Upper lobe of left lung (tissue), 6 donors: Measurements from ENCODE around the gene POMP. TPM values are rescaled to one million over a fixed set of nuclear protein-coding genes. Genes with fewer than 3 reads are reported as not detected.
A peak's percentile ranks its signal among the peaks of the same experiment; 100 is the strongest.

Experiments used
- ATAC-seq, 2 donors: fragments of 200-7000 bp; cut with Tn5 transposase; one replicate each; pipeline ENCODE4 v1.9.1; 2022; ENCODE audit warnings: mild to moderate bottlenecking in 2 of 2, moderate library complexity in 2 of 2; ENCODE audit not compliant: low FRiP score in 2 of 2
- DNase-seq, 2 donors: peaks; one replicate each; pipeline ENCODE4 v3.0.0-alpha.2; 2019 to 2020
- H3K27ac ChIP-seq, 4 donors: fragments of 200-600 bp; sonication (generic); one replicate each; pipeline ENCODE4 v1.5.1; 2016 to 2019
- H3K27me3 ChIP-seq, 4 donors: fragments of 200-600 bp; sonication (generic); one replicate each; pipeline ENCODE4 v1.5.1; 2017 to 2019
- H3K36me3 ChIP-seq, 4 donors: fragments of 200-600 bp; sonication (generic); one replicate each; pipeline ENCODE4 v1.5.1; 2016 to 2019
- H3K4me1 ChIP-seq, 4 donors: fragments of 200-600 bp; sonication (generic); one replicate each; pipeline ENCODE4 v1.5.1; 2018 to 2019
- H3K4me3 ChIP-seq, 4 donors: fragments of 200-600 bp; sonication (generic); one replicate each; pipeline ENCODE4 v1.5.1; 2017 to 2019; ENCODE audit warnings: mild to moderate bottlenecking in 2 of 4, moderate library complexity in 1 of 4
- H3K9me3 ChIP-seq, 4 donors: fragments of 200-600 bp; sonication (generic); one replicate each; pipeline ENCODE4 v1.5.1; 2018 to 2019
- CTCF ChIP-seq, 6 experiments: fragments of 450-650 bp in 4 of 6; fragments of 200-600 bp in 2 of 6; sonication (generic) in 2 of 6; IDR thresholded peaks; one replicate each; pipeline ENCODE4 v1.5.1; 2016 to 2019; ENCODE audit warnings: antibody characterized with exemption in 6 of 6
- EP300 ChIP-seq, 4 donors: sonication (generic); formaldehyde crosslinking; IDR thresholded peaks; one replicate each; pipeline ENCODE4 v1.5.1; 2017; ENCODE audit warnings: antibody characterized with exemption in 4 of 4, control low read depth in 2 of 4
- POLR2A ChIP-seq, 4 donors: fragments of 450-650 bp; IDR thresholded peaks; one replicate each; pipeline ENCODE4 v1.5.1; 2016 to 2017; ENCODE audit warnings: antibody characterized with exemption in 4 of 4, mild to moderate bottlenecking in 2 of 4
- POLR2AphosphoS5 ChIP-seq, 2 donors: sonication (generic); formaldehyde crosslinking; IDR thresholded peaks; one replicate each; pipeline ENCODE4 v1.5.1; 2017; ENCODE audit warnings: antibody characterized with exemption in 2 of 2
- WGBS, 2 donors: methylation state at CpG; one replicate each; pipeline ENCODE4 v1.1.5; 2017 to 2018; 5-methylcytosine and 5-hydroxymethylcytosine counted together
- small RNA-seq, 4 donors: library from RNA; depleted of rRNA; stranded (forward); fragments of <200 nt; gene quantifications; one replicate each; pipeline ENCODE3, GENCODE V24; 2016
- total RNA-seq, 6 donors: library from RNA; depleted of rRNA in 4 of 6; stranded (reverse); fragments of >200 nt in 4 of 6; gene quantifications; one replicate each; pipeline versions ENCODE4 v1.1.0 to v1.2.1, GENCODE V29; 2016 to 2021
- donor health status: DM: no; HTN: no; CAD: no; lungs with moderate emphysema.
- donor health status: DM: no; HTN: yes; CAD: no; lungs with severe emphysema.

POMP gene
- total RNA-seq, 6 donors from 2014 or later: 11.5 to 59.8 (median 51.4) TPM

- WGBS, 2 donors: 97 to 98% methylated on average over 22 of the region's 22 CpGs
- DNase-seq (peak in 1 of 2 donors; percentile 77), ATAC-seq (no peak)
- no peak for TF ChIP-seq EP300 (IDR thresholded peaks at IDR 0.05)
- no peak overlapping the region for H3K27ac ChIP-seq
- H3K27me3 ChIP-seq: no peaks in the 10 kb centered on the region
- H3K4me3 ChIP-seq: no peak overlapping the region
- no peaks in the 10 kb centered on the region for H3K9me3 ChIP-seq
- H3K36me3 ChIP-seq: no peaks in the 10 kb centered on the region
- peaks cover 0 to 7% (median 6%) of the 10 kb centered on the region in 4 donors for H3K4me1 ChIP-seq
These were observed 64.9 kb downstream of the POMP start for GRCh38 chr13:28723806-28724205.

GRCh38 chr13:28725046-28725610 is 66.2 kb downstream of the POMP start:
- Histone ChIP-seq H3K4me1 (no peaks in the 10 kb centered on the region), H3K9me3 (no peaks in the 10 kb centered on the region), H3K27me3 (no peaks in the 10 kb centered on the region), H3K36me3 (no peaks in the 10 kb centered on the region), H3K27ac (no peak overlapping the region), H3K4me3 (no peak overlapping the region)
- no peak for DNase-seq
- no peak for TF ChIP-seq CTCF (IDR thresholded peaks at IDR 0.05)
- TF ChIP-seq POLR2AphosphoS5 (IDR thresholded peaks at IDR 0.05): no peak
- no peak for TF ChIP-seq EP300 (IDR thresholded peaks at IDR 0.05)
- no peak for TF ChIP-seq POLR2A (IDR thresholded peaks at IDR 0.05)
- 91 to 93% methylated on average over 3 of the region's 3 CpGs for WGBS, 2 donors
- ATAC-seq: no peak

Small RNAs within 50 kb of the gene (small RNA-seq; reads per million reads assigned to genes)
- gene RF00019: 0 reads per million in 4 donors
- 0 reads per million in 4 donors for gene RNU6-53P

Other genes with a start within 250 kb of the POMP start
- 10 to 100 TPM; 20.9 to 47.9 (median 25.5) TPM for gene FLT1, start 164.0 kb upstream of the POMP start, total RNA-seq
- gene SLC46A3, start 59.8 kb downstream of the POMP start, total RNA-seq: 10 to 100 TPM in 5 of 6 donors, 1 to 10 TPM in 1; 5.8 to 25.0 (median 14.6) TPM
- 1 to 10 TPM in 2 of 6 donors, under 1 TPM in 3, not detected in 1; 0.11 to 1.6 (median 0.20) TPM for gene MTUS2, start 161.2 kb downstream of the POMP start, total RNA-seq